ENCODE data around the gene GADD45GIP1.
"Not testable (repeated sequence)": the region's sequence is repeated elsewhere in the genome, so short reads cannot be mapped to it uniquely, and the experiment has no call there.

GADD45GIP1 gene

GRCh38 chr19:12987781-12988180 is 30.8 kb upstream of the GADD45GIP1 start:
- DNase-seq (ENCODE audit: low read depth) = no peak

- no peak for DNase-seq (ENCODE audit: low read depth)
These were observed 30.2 kb upstream of the GADD45GIP1 start for GRCh38 chr19:12987190-12987589.

GRCh38 chr19:12986726-12987125 is 29.7 kb upstream of the GADD45GIP1 start:
- no peak for DNase-seq (ENCODE audit: low read depth)

- no peak for DNase-seq (ENCODE audit: low read depth)
These were observed 28.2 kb upstream of the GADD45GIP1 start for GRCh38 chr19:12985049-12985776.

DNA sequence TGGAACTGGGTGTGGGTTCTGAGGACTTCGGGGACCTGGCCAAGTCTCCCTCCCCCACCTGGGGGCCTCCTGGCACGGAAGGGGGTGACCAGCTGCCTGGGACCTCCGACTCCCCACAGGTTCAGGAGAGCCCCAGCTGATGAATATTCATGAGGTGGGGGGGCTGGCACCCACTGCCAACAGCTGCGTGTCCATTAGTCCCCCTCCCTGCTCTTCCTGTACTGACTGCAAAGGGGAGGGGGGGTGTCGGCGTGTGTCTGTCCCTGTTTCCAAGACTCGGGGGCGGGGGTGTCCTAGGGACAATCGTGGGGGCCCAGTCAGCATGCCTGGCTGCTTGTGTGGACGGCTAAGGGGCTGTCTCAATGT is 27.6 kb upstream of the GADD45GIP1 start:
- DNase-seq (ENCODE audit: low read depth) = no peak

- no peak for DNase-seq (ENCODE audit: low read depth)
These were observed 27.2 kb upstream of the GADD45GIP1 start for GRCh38 chr19:12984143-12984627.

DNA sequence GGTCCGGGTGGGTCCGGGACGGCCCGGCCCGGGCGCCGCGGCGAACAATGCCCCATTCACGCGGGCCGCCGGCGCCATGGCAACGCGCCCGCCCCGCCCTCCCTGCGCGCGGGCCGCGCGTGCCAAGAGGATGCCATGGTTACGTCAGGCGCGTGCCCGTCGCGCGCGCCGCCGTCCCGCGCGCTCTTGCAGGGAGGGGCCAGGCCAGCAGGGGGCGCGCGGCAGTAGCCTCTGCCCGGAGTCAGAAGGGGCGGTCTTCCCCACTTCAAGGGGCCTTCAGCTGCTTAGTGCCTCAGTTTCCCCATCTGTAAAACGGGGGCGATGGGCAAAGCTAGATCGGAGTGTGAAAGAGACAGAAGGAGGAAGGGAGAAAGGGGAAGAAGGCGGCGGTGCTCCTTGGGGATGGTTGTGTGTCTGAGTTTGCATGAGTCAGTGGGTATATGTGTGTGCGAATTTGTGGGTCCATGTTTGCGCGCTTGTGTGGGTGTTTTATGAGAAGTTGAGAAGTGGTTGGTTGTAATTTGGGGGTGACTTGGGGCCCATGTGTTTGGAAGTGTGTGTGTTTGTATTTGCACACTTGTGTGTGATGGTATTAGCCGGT is 26.6 kb upstream of the GADD45GIP1 start:
- DNase-seq (ENCODE audit: low read depth) = peak; percentile 78

DNA sequence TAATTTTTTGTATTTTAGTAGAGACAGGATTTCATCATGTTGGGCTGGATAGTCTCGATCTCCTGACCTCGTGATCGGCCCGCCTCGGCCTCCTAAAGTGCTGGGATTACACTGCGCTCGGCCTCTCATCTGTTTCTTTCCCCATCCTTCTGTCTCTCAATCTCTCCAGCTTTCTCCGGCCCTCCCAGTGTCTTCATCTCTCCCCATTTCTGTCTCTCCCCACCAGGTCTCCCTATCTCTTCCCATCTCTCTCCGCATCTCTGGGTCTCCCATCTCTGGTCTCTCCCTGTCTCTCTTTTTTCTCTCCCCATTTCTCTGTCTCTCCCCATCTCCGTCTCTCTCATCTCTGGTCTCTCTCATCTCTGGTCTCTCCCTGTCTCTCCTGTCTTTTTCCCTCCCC is 26.1 kb upstream of the GADD45GIP1 start:
- DNase-seq (ENCODE audit: low read depth) = no peak

DNA sequence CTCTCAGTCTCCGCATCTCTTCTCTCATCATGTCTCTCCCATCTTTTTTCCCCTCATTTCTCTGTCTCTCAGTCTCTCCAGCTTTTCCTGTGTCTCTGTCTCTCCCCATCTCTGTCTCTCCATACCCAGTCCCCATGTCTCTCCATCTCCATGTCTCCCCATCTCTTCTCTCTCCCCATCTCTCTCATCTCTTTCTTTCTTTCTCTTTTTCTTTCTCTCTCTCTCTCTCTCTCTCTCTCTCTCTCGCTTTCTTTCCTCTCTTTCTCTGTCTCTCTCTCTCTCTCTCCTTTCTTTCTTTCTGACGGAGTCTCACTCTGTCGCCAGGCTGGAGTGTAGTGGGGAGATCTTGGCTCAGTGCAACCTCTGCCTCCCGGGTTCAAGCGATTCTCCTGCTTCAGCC is 25.6 kb upstream of the GADD45GIP1 start:
- DNase-seq (ENCODE audit: low read depth) = no peak

DNA sequence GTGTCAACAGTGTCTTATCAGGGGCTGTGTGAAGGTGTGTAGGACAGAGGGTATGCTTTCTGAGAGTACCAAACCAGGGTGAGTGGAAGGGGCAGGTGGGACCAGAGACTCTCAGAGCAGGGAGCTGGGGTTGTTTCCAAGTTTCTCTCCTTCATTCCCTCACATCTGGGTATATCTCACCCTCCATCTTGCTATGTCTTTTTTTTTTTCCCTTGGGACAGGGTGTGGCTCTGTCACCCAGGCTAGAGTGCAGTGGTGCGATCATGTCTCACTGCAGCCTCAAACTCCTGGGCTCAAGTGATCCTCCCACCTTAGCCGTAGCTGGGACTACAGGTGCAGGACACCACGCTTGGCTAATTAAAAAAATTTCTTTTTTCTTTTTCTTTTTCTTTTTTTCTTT is 23.0 kb upstream of the GADD45GIP1 start:
- DNase-seq (ENCODE audit: low read depth) = no peak

DNA sequence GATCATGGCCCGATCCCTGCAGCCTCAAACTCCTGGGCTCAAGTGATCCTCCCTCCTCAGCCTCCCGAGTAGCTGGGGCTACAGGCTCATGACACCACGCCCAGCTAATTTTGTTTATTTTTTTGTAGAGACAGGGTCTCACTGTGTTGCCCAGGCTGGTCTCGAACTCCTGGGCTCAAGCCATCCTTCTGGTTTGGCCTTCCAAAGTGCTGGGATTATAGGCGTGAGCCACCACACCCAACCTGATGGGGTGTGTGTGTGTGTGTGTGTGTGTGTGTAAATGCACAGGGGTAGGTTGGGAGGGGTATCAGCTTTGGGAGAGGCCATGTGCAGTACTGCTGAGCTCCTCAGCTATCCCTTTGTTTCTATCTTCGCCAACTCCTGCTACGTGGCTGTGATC is 19.1 kb upstream of the GADD45GIP1 start:
- DNase-seq (ENCODE audit: low read depth) = not testable (repeated sequence)

GRCh38 chr19:12975221-12975741 is 18.3 kb upstream of the GADD45GIP1 start:
- DNase-seq (ENCODE audit: low read depth) = no peak

GRCh38 chr19:12974301-12975220 is 17.5 kb upstream of the GADD45GIP1 start:
- no peak for DNase-seq (ENCODE audit: low read depth)

- DNase-seq (ENCODE audit: low read depth) = no peak
These were observed 16.2 kb upstream of the GADD45GIP1 start for GRCh38 chr19:12973236-12973635.

DNA sequence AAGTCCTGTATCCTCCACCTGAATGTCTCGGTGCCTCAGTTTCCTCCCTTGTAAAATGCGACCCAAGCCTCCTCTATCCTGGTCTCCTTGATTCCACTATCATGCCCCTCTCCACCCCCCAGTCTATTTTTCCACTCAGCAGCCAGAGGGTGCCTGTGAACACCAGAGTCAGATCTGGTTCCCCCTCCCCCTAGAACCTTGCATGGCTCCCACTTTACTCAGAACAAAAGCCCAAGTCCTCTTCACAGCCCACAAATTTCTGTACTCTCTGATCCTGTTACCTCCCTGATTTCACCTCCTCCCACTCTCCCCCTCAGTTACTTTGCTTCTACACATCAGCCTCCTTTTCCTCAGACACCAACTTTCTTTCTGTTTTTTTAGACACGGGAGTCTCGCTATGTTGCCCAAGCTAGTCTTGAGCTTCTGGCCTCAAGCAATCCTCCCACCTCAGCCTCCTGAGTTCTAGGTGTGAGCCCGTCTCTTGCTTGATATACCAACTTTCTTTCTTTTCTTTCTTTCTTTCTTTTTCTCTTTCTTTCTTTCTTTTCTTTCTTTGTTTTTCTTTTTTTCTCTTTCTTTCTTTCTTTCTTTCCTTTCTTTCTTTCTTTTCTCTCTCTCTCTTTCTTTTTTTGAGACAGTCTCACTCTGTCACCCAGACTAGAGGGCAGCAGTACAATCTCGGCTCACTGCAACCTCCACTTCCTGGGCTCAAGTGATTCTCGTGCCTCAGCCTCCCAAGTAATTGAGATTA is 13.2 kb upstream of the GADD45GIP1 start:
- no peak for DNase-seq (ENCODE audit: low read depth)

DNA sequence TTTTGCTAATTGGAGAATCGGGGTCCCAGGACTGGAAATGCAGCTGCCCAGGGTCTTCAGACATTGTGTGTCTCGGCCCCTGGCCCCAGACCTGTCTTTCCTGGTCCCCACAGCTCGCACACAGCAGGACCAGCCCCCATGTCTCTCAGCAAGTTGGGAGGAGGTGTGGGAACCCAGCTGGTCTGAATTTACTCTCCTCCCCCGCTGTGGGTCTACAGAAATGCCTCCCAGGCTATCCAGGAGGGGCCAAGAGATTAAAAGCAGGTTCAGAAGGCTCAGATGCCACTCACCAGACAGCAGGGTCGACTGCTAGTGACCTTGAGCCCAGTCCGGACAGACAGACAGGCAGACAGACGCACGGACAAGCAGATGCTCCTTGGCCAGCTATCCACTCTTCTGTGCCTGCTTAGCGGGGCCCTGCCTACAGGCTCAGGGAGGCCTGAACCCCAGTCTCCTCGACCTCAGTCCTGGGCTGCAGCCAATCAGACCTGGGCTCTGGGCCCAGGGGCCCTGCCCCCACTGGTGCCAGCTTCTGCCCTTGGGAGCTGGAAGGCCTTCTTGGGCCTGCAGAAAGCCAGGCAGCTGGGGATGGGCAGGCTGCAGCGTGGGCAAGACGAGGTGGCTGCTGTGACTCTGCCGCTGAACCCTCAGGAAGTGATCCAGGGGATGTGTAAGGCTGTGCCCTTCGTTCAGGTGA is 12.4 kb upstream of the GADD45GIP1 start, which contains the start of gene DAND5:
TSS of gene DAND5 (plus strand) at position 285 of the 697 bp plus-strand sequence. CDS start at position 370, 85 bp downstream.
- DNase-seq (ENCODE audit: low read depth) = no peak

DNA sequence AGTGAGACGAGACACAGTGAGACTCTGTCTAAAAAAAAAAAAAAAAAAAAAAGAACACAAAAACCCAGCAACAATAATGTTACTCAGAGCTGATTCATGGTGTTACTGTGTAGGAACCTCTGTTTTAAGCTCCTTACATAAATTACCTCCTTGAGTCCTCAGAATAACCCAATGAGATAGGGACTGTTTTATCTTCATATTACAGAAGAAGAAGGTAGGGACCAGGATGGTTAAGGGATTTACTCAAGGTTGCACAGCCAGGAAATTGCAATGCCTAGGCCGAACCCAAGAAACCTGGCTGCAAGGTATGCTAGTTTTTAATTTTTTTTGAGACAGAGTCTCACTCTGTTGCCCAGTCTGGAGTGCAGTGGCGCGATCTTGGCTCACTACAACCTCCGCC is 10.9 kb upstream of the GADD45GIP1 start:
- no peak for DNase-seq (ENCODE audit: low read depth)

- no peak for DNase-seq (ENCODE audit: low read depth)
These were observed 8.8 kb upstream of the GADD45GIP1 start for GRCh38 chr19:12965812-12966135.

DNA sequence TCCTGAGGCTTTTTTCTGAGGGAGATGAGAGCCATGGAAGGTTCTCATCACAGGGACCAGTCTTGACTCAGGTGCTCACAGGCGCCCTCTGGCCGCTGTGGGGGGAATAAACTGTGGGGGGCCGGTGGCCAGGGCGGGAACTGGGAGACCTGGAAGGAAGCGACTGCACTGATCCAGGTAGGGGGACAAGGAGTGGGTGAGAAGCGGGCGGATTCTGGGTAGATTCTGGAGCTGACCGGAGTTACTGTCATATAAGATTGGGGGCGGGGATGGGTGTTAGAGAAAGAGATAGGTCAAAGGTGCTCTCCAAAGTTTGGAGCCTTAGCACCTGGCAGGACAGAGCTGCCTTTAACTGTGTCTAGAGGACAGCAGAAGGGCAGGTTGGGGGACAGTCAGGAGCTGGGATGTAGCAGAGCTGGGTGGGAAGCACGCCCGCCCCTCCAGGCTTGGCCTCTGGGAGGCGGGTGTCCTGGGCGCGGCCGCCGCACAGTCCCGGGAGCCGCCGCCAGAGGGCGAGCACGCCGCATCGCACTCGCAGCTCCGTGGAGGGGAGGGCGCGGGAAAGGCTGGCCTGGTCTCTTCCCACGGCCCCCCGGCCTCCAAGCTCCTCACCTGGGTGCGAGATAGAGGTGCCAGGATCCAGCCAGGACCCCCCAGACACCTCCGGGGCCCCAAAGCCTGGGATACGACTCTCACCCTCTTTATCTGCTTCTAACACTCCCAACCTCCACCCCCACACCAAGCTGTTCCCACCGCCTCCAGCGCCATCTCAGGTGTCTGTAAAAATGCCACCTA is 8.2 kb upstream of the GADD45GIP1 start:
- peak; percentile 79 for DNase-seq (ENCODE audit: low read depth)

DNA sequence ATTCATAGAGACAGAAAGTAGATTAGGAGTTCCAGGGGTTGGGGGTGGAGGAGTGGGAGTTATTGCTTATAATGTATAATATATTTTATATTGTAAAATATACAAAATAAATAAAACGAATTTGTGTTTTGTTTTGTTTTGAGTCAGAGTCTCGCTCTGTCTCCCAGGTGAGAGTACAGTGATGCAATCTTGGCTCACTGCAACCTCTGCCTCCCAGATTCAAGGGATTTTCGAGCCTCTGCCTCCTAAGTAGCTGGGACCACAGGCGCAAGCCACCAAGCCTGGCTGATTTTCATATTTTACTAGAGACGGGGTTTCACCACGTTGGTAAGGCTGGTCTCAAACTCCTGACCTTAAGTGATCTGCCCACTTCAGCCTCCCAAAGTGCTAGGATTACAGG is 2.5 kb upstream of the GADD45GIP1 start:
- no peak for DNase-seq (ENCODE audit: low read depth)

All from activated T-cell treated with anti-CD3 and anti-CD28 coated beads for 24 hours (primary cell).